ENCODE data around the gene KCNQ5.

Gene KCNQ5

GRCh38 chr6:72746276-72746675 lies 124.4 kb downstream of the KCNQ5 start:
- Histone ChIP-seq H3K4me1 (ENCODE audit: insufficient read depth, low read length) (no peaks in the 10 kb centered on the region), H3K9me3 (ENCODE audit: low read length) (no peaks in the 10 kb centered on the region), H3K36me3 (ENCODE audit: insufficient read depth, low read length) (no peaks in the 10 kb centered on the region), H2AFZ (ENCODE audit: low read depth, low read length) (no peak overlapping the region), H3K27me3 (ENCODE audit: insufficient read depth, low read length) (no peaks in the 10 kb centered on the region), H3K4me3 (ENCODE audit: low read length) (no peak overlapping the region)

DNA sequence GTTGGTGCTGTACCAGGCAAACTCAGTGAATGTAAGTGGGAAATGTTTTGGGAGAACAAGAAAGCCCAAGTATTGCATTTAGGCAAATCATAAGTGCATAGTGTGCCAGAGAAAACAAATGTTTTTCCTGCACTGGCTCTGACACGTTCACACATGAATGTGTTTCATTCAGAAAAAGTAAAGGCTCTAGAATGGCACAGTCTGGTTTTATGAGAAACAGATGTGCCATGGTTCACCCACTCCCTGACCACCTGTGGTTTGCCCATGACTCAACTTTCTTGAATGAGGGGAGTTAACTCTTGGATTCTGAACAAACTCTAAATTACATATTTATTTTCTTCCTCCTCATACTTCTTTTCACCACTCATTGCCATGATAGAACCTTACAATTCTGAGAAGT lies 126.9 kb downstream of the KCNQ5 start:
- H3K4me3 ChIP-seq (ENCODE audit: low read length) = no peak overlapping the region
- H3K4me1 ChIP-seq (ENCODE audit: insufficient read depth, low read length) = no peaks in the 10 kb centered on the region
- H3K9me3 ChIP-seq (ENCODE audit: low read length) = no peaks in the 10 kb centered on the region
- H3K27me3 ChIP-seq (ENCODE audit: insufficient read depth, low read length) = no peaks in the 10 kb centered on the region
- H2AFZ ChIP-seq (ENCODE audit: low read depth, low read length) = no peak overlapping the region
- H3K36me3 ChIP-seq (ENCODE audit: insufficient read depth, low read length) = no peaks in the 10 kb centered on the region

GRCh38 chr6:72755752-72756151 lies 133.9 kb downstream of the KCNQ5 start:
- Histone ChIP-seq H3K36me3 (ENCODE audit: insufficient read depth, low read length) (no peaks in the 10 kb centered on the region), H3K9me3 (ENCODE audit: low read length) (no peaks in the 10 kb centered on the region), H3K4me3 (ENCODE audit: low read length) (no peak overlapping the region), H2AFZ (ENCODE audit: low read depth, low read length) (no peak overlapping the region), H3K4me1 (ENCODE audit: insufficient read depth, low read length) (no peaks in the 10 kb centered on the region), H3K27me3 (ENCODE audit: insufficient read depth, low read length) (no peaks in the 10 kb centered on the region)

- H3K4me3 ChIP-seq (ENCODE audit: low read length) = no peak overlapping the region
- H3K36me3 ChIP-seq (ENCODE audit: insufficient read depth, low read length) = no peaks in the 10 kb centered on the region
- H2AFZ ChIP-seq (ENCODE audit: low read depth, low read length) = no peak overlapping the region
- H3K9me3 ChIP-seq (ENCODE audit: low read length) = no peaks in the 10 kb centered on the region
- H3K4me1 ChIP-seq (ENCODE audit: insufficient read depth, low read length) = no peaks in the 10 kb centered on the region
- no peaks in the 10 kb centered on the region for H3K27me3 ChIP-seq (ENCODE audit: insufficient read depth, low read length)
Observed at GRCh38 chr6:72757048-72757447, 135.2 kb downstream of the KCNQ5 start.

- no peaks in the 10 kb centered on the region for H3K4me1 ChIP-seq (ENCODE audit: insufficient read depth, low read length)
- no peaks in the 10 kb centered on the region for H3K36me3 ChIP-seq (ENCODE audit: insufficient read depth, low read length)
- H3K27me3 ChIP-seq (ENCODE audit: insufficient read depth, low read length) = no peaks in the 10 kb centered on the region
- H3K9me3 ChIP-seq (ENCODE audit: low read length) = no peaks in the 10 kb centered on the region
- H2AFZ ChIP-seq (ENCODE audit: low read depth, low read length) = no peak overlapping the region
- no peak overlapping the region for H3K4me3 ChIP-seq (ENCODE audit: low read length)
Observed at GRCh38 chr6:72757926-72758325, 136.1 kb downstream of the KCNQ5 start.

GRCh38 chr6:72758901-72759300 lies 137.0 kb downstream of the KCNQ5 start:
- H3K27me3 ChIP-seq (ENCODE audit: insufficient read depth, low read length) = no peaks in the 10 kb centered on the region
- no peaks in the 10 kb centered on the region for H3K36me3 ChIP-seq (ENCODE audit: insufficient read depth, low read length)
- no peak overlapping the region for H2AFZ ChIP-seq (ENCODE audit: low read depth, low read length)
- H3K9me3 ChIP-seq (ENCODE audit: low read length) = no peaks in the 10 kb centered on the region
- no peaks in the 10 kb centered on the region for H3K4me1 ChIP-seq (ENCODE audit: insufficient read depth, low read length)
- H3K4me3 ChIP-seq (ENCODE audit: low read length) = no peak overlapping the region

DNA sequence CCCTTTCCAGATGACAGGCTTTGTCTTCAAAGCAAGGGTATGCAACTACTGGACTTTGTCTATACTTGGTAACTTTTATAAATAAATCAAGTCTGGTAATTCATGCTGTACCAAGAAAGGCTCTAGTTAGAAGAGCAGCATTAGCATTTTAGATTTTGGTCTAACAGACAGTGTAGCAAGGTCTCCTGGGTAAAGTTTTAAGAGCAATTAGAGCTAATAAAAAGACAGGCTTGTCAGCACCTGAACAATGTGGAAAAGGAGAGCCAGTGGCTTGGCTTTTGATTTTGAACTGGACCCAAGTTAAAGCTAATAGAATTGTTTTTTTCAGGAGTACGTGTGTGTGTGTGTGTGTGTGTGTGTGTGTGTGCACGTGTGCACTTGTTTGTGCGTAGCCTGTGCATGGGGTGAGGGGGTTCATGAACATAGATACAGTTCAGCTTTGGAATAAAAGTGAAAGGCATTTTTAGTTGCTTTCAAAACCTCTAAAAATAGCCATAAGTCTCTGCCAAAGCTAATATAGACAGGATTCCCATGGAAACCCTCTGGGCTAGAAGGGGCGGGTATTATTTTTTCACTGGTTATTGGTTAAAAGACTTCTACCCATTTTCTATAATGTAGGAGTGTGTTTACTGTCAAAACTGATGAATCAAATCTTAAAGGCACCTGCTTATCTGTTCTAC lies 138.4 kb downstream of the KCNQ5 start:
- H3K9me3 ChIP-seq (ENCODE audit: low read length) = no peaks in the 10 kb centered on the region
- no peak overlapping the region for H3K4me3 ChIP-seq (ENCODE audit: low read length)
- no peaks in the 10 kb centered on the region for H3K36me3 ChIP-seq (ENCODE audit: insufficient read depth, low read length)
- H3K4me1 ChIP-seq (ENCODE audit: insufficient read depth, low read length) = no peaks in the 10 kb centered on the region
- H2AFZ ChIP-seq (ENCODE audit: low read depth, low read length) = no peak overlapping the region
- no peaks in the 10 kb centered on the region for H3K27me3 ChIP-seq (ENCODE audit: insufficient read depth, low read length)

- Histone ChIP-seq H3K4me1 (ENCODE audit: insufficient read depth, low read length) (no peaks in the 10 kb centered on the region), H3K27me3 (ENCODE audit: insufficient read depth, low read length) (no peaks in the 10 kb centered on the region), H3K36me3 (ENCODE audit: insufficient read depth, low read length) (no peaks in the 10 kb centered on the region), H3K4me3 (ENCODE audit: low read length) (no peak overlapping the region), H3K9me3 (ENCODE audit: low read length) (no peaks in the 10 kb centered on the region), H2AFZ (ENCODE audit: low read depth, low read length) (no peak overlapping the region)
Observed at GRCh38 chr6:72761761-72762160, 139.9 kb downstream of the KCNQ5 start.

DNA sequence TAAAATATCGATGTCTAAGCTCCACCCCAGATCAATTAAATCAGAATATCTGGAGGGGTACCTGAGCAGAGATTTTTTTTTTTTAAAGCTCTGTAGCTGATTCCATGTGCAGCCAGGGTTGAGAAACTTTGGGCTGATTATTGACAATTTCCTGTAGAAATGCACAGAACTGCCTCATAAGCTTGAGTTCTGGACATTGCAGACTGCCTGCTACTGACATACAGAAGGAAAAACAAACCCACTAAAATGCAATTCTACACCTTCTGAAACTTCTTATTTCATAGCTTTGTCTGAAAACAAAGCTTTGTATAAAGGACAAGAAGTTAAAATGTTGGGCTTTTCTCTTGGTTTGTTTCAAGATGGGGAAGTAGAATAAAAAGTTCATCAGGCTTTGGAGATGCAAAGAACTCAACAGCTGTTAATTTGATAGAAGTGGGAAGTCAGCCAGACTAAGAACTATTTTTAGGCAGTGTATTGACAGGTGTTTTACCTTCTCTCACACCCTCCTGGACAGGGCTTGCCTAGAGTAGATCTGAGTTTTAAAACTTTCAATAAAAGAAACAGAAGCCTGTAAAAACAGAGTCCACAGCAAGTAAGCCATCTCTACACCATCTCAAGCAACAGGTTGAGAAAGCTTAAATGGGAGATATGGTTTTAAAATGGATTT lies 147.7 kb downstream of the KCNQ5 start:
- no peak overlapping the region for H2AFZ ChIP-seq (ENCODE audit: low read depth, low read length)
- H3K36me3 ChIP-seq (ENCODE audit: insufficient read depth, low read length) = no peaks in the 10 kb centered on the region
- no peaks in the 10 kb centered on the region for H3K4me1 ChIP-seq (ENCODE audit: insufficient read depth, low read length)
- H3K9me3 ChIP-seq (ENCODE audit: low read length) = no peaks in the 10 kb centered on the region
- H3K4me3 ChIP-seq (ENCODE audit: low read length) = no peak overlapping the region
- no peaks in the 10 kb centered on the region for H3K27me3 ChIP-seq (ENCODE audit: insufficient read depth, low read length)

GRCh38 chr6:72770959-72771358 lies 149.1 kb downstream of the KCNQ5 start:
- no peak overlapping the region for H3K4me3 ChIP-seq (ENCODE audit: low read length)
- H3K36me3 ChIP-seq (ENCODE audit: insufficient read depth, low read length) = no peaks in the 10 kb centered on the region
- no peaks in the 10 kb centered on the region for H3K4me1 ChIP-seq (ENCODE audit: insufficient read depth, low read length)
- H3K27me3 ChIP-seq (ENCODE audit: insufficient read depth, low read length) = no peaks in the 10 kb centered on the region
- H2AFZ ChIP-seq (ENCODE audit: low read depth, low read length) = no peak overlapping the region
- no peaks in the 10 kb centered on the region for H3K9me3 ChIP-seq (ENCODE audit: low read length)

GRCh38 chr6:72776456-72776855 lies 154.6 kb downstream of the KCNQ5 start:
- no peaks in the 10 kb centered on the region for H3K27me3 ChIP-seq (ENCODE audit: insufficient read depth, low read length)
- H3K4me3 ChIP-seq (ENCODE audit: low read length) = no peak overlapping the region
- H2AFZ ChIP-seq (ENCODE audit: low read depth, low read length) = no peak overlapping the region
- H3K36me3 ChIP-seq (ENCODE audit: insufficient read depth, low read length) = no peaks in the 10 kb centered on the region
- no peaks in the 10 kb centered on the region for H3K4me1 ChIP-seq (ENCODE audit: insufficient read depth, low read length)
- no peaks in the 10 kb centered on the region for H3K9me3 ChIP-seq (ENCODE audit: low read length)

DNA sequence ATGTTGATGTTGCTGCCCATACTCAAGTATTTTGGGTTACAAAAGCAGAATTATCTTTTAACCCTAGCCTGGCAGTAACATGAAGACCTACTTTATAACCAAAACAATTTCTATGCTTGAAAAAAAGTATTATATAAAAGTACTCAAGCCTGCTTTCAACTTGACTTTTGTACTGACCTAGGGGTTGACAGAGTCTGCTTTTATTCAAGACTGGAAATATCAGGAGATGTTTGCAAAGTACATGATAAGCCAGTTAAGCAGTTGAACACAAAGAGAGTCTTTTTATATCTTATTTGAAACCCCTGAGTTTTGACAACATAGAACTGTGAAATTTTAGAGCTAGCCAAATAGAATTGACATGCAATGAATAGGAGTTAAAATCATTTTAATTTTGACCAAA lies 159.8 kb downstream of the KCNQ5 start:
- Histone ChIP-seq H2AFZ (ENCODE audit: low read depth, low read length) (no peak overlapping the region), H3K36me3 (ENCODE audit: insufficient read depth, low read length) (no peaks in the 10 kb centered on the region), H3K9me3 (ENCODE audit: low read length) (no peaks in the 10 kb centered on the region), H3K4me3 (ENCODE audit: low read length) (no peak overlapping the region), H3K4me1 (ENCODE audit: insufficient read depth, low read length) (no peaks in the 10 kb centered on the region), H3K27me3 (ENCODE audit: insufficient read depth, low read length) (no peaks in the 10 kb centered on the region)

GRCh38 chr6:72783035-72783434 lies 161.2 kb downstream of the KCNQ5 start:
- Histone ChIP-seq H3K9me3 (ENCODE audit: low read length) (no peaks in the 10 kb centered on the region), H3K4me3 (ENCODE audit: low read length) (no peak overlapping the region), H3K4me1 (ENCODE audit: insufficient read depth, low read length) (no peaks in the 10 kb centered on the region), H3K27me3 (ENCODE audit: insufficient read depth, low read length) (no peaks in the 10 kb centered on the region), H3K36me3 (ENCODE audit: insufficient read depth, low read length) (no peaks in the 10 kb centered on the region), H2AFZ (ENCODE audit: low read depth, low read length) (no peak overlapping the region)

DNA sequence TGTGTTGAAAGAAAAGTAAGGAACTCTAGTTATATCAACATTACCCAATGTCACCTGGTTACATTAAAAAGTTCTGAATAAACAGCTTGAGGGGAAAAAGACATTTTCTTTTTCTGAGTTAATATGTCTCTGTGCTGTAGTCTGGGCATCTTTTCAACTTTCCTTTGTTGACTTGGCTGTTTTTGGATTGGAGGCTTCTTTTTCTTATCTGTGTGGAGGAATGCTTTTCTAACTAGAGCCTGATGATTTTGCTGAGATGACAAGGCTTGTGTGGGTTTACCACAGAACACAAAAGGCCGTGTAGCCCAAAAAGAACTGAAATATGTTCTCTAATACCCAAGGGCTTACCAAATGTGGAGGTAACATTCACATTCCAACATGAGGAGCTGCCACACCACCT lies 161.8 kb downstream of the KCNQ5 start:
- Histone ChIP-seq H3K9me3 (ENCODE audit: low read length) (no peaks in the 10 kb centered on the region), H3K27me3 (ENCODE audit: insufficient read depth, low read length) (no peaks in the 10 kb centered on the region), H3K4me1 (ENCODE audit: insufficient read depth, low read length) (no peaks in the 10 kb centered on the region), H2AFZ (ENCODE audit: low read depth, low read length) (no peak overlapping the region), H3K36me3 (ENCODE audit: insufficient read depth, low read length) (no peaks in the 10 kb centered on the region), H3K4me3 (ENCODE audit: low read length) (no peak overlapping the region)

Data from neuron (in vitro differentiated cells).